ENCODE measurements around the gene PGAM2. TPM values are rescaled to one million over a fixed set of nuclear protein-coding genes. Genes with fewer than 3 reads are reported as not detected.
"Not testable (repeated sequence)": the region's sequence is repeated elsewhere in the genome, so short reads cannot be mapped to it uniquely, and the experiment has no call there.

The PGAM2 gene
- total and polyA plus RNA-seq, 12 donors = 0.76 to 30.1 (median 6.7) TPM

DNA sequence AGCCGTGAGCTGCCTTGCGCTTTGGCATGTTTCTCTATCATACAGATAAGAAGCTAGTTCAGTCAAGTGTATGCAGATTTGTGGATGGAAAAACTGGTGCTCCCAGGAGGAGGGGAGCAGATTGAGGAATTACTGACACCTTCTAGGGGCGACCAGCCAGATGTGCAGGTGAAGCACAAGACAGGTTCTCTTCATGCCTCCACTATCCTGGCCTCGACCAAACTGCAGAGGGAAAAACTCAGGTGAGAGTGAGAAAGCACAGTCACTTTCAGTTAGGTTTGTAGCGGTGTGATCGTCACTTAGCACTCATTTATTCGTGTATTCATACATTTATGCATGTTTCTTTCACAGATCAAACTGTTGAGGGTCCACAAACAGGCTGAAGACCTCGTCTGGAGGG lies 21.5 kb downstream of the PGAM2 start:
- Histone ChIP-seq H3K27ac (peak overlapping the region in 4 of 5 donors; percentile 79 to 87 (median 82)), H3K4me1 (replicated peaks in 1 of 2) (peaks cover 21 to 25% of the 10 kb centered on the region in 2 donors), H3K4me3 (peak overlapping the region in 3 of 4 donors; percentile 31 to 67 (median 61)), H3K9me3 (replicated peaks in 1 of 3) (no peaks in the 10 kb centered on the region), H3K36me3 (replicated peaks in 1 of 2) (no peaks in the 10 kb centered on the region), H3K27me3 (no peaks in the 10 kb centered on the region)
- intact Hi-C loops (cut with DNase I) = no loop called here
- TF ChIP-seq, protein P1, sequence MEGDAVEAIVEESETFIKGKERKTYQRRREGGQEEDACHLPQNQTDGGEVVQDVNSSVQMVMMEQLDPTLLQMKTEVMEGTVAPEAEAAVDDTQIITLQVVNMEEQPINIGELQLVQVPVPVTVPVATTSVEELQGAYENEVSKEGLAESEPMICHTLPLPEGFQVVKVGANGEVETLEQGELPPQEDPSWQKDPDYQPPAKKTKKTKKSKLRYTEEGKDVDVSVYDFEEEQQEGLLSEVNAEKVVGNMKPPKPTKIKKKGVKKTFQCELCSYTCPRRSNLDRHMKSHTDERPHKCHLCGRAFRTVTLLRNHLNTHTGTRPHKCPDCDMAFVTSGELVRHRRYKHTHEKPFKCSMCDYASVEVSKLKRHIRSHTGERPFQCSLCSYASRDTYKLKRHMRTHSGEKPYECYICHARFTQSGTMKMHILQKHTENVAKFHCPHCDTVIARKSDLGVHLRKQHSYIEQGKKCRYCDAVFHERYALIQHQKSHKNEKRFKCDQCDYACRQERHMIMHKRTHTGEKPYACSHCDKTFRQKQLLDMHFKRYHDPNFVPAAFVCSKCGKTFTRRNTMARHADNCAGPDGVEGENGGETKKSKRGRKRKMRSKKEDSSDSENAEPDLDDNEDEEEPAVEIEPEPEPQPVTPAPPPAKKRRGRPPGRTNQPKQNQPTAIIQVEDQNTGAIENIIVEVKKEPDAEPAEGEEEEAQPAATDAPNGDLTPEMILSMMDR (IDR thresholded peaks at IDR 0.05) = no peak
- TF ChIP-seq POLR2A (IDR thresholded peaks at IDR 0.05) = no peak
- 20 to 26% (median 25%) methylated on average over 8 of the region's 8 CpGs for WGBS, 4 donors
- peak in 2 of 7 donors; percentile 10 to 52 for DNase-seq

DNA sequence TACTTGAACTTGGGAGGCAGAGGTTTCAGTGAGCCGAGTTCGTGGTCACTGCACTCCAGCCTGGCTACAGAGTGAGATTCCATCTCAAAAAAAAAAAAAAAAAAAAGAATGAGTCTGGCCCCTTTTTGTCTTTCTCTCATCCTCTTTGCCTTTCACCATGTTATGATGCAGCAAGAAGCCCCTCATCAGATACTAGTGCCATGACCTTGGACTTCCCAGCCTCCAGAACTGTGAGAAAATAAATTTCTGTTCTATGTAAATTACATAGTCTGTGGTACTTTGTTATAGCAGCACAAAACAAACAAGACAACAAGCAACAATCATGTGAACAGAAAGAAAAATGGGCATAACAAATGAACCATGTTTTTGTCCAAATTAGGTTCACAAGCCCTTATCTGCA lies 23.1 kb downstream of the PGAM2 start:
- Histone ChIP-seq H3K9me3 (replicated peaks in 1 of 3) (no peaks in the 10 kb centered on the region), H3K4me3 (no peak overlapping the region), H3K27me3 (no peaks in the 10 kb centered on the region), H3K36me3 (replicated peaks in 1 of 2) (no peaks in the 10 kb centered on the region), H3K4me1 (replicated peaks in 1 of 2) (peaks cover 21 to 25% of the 10 kb centered on the region in 2 donors), H3K27ac (no peak overlapping the region)
- TF ChIP-seq, protein P1 (IDR thresholded peaks at IDR 0.05) = no peak
- no peak for TF ChIP-seq POLR2A (IDR thresholded peaks at IDR 0.05)
- DNase-seq = peak in 2 of 7 donors; percentile 4 to 5
- 87 to 98% (median 97%) methylated on average over 2 of the region's 2 CpGs for WGBS, 4 donors
- intact Hi-C loops (cut with DNase I) = no loop called here

DNA sequence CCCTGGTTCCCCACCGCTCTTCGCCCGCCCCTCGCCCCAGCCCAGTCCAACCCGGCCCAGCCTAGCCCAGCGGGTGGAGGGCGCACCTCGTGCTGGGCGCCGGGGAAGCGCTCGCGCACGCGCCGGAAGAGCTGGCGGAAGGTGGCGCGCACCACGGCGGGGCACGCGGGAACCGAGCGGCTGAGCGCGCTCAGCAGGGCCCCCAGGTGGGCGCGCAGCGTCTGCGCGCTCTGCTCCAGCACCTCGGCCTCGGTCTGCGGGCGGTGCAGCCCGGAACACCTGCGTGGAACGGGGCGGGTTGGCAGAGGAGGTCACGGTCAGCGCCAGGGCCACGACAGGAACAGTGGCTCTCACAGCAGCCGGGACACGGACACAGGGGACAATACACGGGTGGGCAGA lies 24.9 kb downstream of the PGAM2 start:
- WGBS, 4 donors = 1 to 4% methylated on average over 14 to 40 of the region's 46 CpGs; no CpG with 5 or more reads in 2 of the 4 donors
- peaks cover 12 to 19% of the 10 kb centered on the region in 2 donors for H3K4me1 ChIP-seq (replicated peaks in 1 of 2)
- H3K27me3 ChIP-seq; H3K9me3 ChIP-seq (replicated peaks in 1 of 3); H3K36me3 ChIP-seq (replicated peaks in 1 of 2); intact Hi-C loops (cut with DNase I): not testable (repeated sequence)
- DNase-seq = peak in 4 of 7 donors; percentile 19 to 57 (median 26)
- H3K27ac ChIP-seq = peak overlapping the region in 1 of 5 donors; percentile 29
- peak overlapping the region in 2 of 4 donors; percentile 4 to 58 for H3K4me3 ChIP-seq
- TF ChIP-seq, protein P1 (IDR thresholded peaks at IDR 0.05) = peak in 1 of 6 experiments; percentile 5

DNA sequence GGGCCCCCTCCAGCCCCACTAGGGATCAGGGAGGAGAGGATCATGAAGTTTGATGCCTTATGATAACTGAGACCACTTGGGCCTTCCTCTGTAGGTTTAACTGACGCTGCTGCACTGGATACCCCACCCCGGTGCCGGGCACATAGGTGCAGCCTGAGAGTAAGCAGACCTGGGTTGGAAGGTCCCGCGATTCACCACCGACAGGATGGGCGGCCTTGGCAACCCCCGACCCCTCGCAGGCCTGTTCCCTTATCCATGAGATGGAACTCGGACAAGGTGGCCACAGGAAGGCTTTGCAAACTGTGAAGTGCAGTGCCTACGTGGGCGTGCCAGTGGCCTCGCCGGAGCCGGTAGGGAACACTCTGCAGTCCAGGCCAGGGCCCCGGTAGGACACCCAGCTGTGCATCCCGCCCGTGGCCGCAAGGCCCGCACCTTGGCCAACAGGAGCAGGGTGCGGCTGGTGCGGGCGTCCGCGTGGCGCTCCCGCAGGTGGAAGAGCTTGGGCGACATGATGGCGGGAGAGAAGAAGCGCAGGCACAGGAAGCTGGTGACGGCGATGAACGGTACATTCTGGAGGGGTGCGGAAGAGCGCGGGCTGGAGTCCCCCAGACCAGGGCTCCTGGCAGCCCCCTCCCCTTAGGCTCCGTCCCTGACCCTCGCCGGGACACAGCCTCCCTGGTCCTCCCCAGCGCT lies 25.4 kb downstream of the PGAM2 start:
- intact Hi-C loops (cut with DNase I) = not testable (repeated sequence)
- WGBS, 4 donors = 19 to 32% methylated on average over 11 to 15 of the region's 40 CpGs; no CpG with 5 or more reads in 2 of the 4 donors
- H3K4me3 ChIP-seq = peak overlapping the region in 1 of 4 donors; percentile 58

More for the DNA sequence above, 25.4 kb downstream of the PGAM2 start:
- H3K9me3 ChIP-seq (replicated peaks in 1 of 3); H3K27me3 ChIP-seq; H3K36me3 ChIP-seq (replicated peaks in 1 of 2): not testable (repeated sequence)
- DNase-seq = peak in 2 of 7 donors; percentile 1 to 49
- Histone ChIP-seq H3K4me1 (replicated peaks in 1 of 2) (peaks cover 8 to 14% of the 10 kb centered on the region in 2 donors), H3K27ac (peak overlapping the region in 1 of 5 donors; percentile 45)
